GM12878 (cell line): ENCODE results near the gene C20orf202. TPM values are rescaled to one million over a fixed set of nuclear protein-coding genes. Genes with fewer than 3 reads are reported as not detected.

Source experiments
- ATAC-seq: fragments of 200-7000 bp; cut with Tn5 transposase; 3 replicates; pipeline ENCODE4 v1.9.1; 2020; ENCODE audit warnings: mild to moderate bottlenecking, moderate library complexity
- BruUV-seq: library from RNA; stranded (reverse); fragments of 400-500 nt; replicated peaks from 2 replicates; lab custom pipeline; 2021; lab: Mats Ljungman, UMichigan
- CTCF ChIA-PET: fragments of 300-600 bp; sonication (Branson Sonifier 250); formaldehyde crosslinking; extraction: SDS; loops from one replicate; lab custom pipeline; 2021; ENCODE audit warnings: inconsistent platforms; lab: Yijun Ruan, JAX
- POLR2A ChIA-PET: fragments of 350-600 bp; formaldehyde crosslinking; extraction: SDS; loops from one replicate; lab custom pipeline; 2021; ENCODE audit warnings: inconsistent platforms; lab: Charles Lee
- RAD21 ChIA-PET: fragments of 300-600 bp; sonication (Branson Sonifier 250); formaldehyde crosslinking; loops from one replicate; lab custom pipeline; 2023; ENCODE audit warnings: antibody characterized with exemption; ENCODE audit not compliant: unreplicated experiment; lab: Charles Lee
- SMC1A ChIA-PET: fragments of 300-600 bp; sonication (Branson Sonifier 250); formaldehyde crosslinking; loops from one replicate; lab custom pipeline; 2023; ENCODE audit not compliant: unreplicated experiment, uncharacterized antibody; lab: Charles Lee
- DNase-seq: peaks from one replicate; pipeline ENCODE4 v3.0.0-alpha.2; 2011; ENCODE audit warnings: low read depth, low spot score
- FAIRE-seq: peaks from 3 replicates; lab custom pipeline; 2011; peaks lifted over from hg19 to GRCh38; lab: Jason Lieb, UNC
- H2AFZ ChIP-seq: 2 replicates; pipeline ENCODE4 v1.6.0; 2011; ENCODE audit warnings: low read depth, low read length, control low read depth; ENCODE audit not compliant: control insufficient read depth
- H3K27ac ChIP-seq: 2 replicates; pipeline ENCODE4 v1.5.1; 2011; ENCODE audit warnings: control low read depth; ENCODE audit not compliant: control insufficient read depth, insufficient read depth
- H3K27me3 ChIP-seq, 2 experiments: replicated peaks in 1 of 2; 2 replicates each; pipeline versions ENCODE4 v1.6.0 to v1.6.1; 2011; ENCODE audit warnings: low read length in 1 of 2; ENCODE audit not compliant: control insufficient read depth in 2 of 2, insufficient read depth in 2 of 2
- H3K36me3 ChIP-seq, 2 experiments: 2 replicates each; pipeline ENCODE4 v1.5.1; 2011; ENCODE audit warnings: low read length in 1 of 2; ENCODE audit not compliant: control insufficient read depth in 2 of 2, insufficient read depth in 2 of 2
- H3K4me1 ChIP-seq: 2 replicates; pipeline ENCODE4 v1.6.1; 2011; ENCODE audit warnings: mild to moderate bottlenecking, low read length, moderate library complexity, mixed read lengths; ENCODE audit not compliant: control insufficient read depth, insufficient read depth
- H3K4me2 ChIP-seq: 2 replicates; pipeline ENCODE4 v1.6.0; 2011; ENCODE audit warnings: control low read depth; ENCODE audit not compliant: control insufficient read depth, insufficient read depth
- H3K4me3 ChIP-seq: fragments of 200-600 bp; sonication (generic); 2 replicates; pipeline ENCODE4 v1.5.1; 2016
- H3K79me2 ChIP-seq: 2 replicates; pipeline ENCODE4 v1.6.0; 2011; ENCODE audit warnings: low read length; ENCODE audit not compliant: control insufficient read depth, insufficient read depth
- H3K9ac ChIP-seq: 2 replicates; pipeline ENCODE4 v1.8.0; 2011; ENCODE audit warnings: low read length, control low read depth, mixed read lengths; ENCODE audit not compliant: control insufficient read depth, insufficient read depth
- H3K9me3 ChIP-seq: replicated peaks from 3 replicates; pipeline ENCODE4 v1.5.1; 2011; ENCODE audit warnings: mild to moderate bottlenecking, low read length; ENCODE audit not compliant: control insufficient read depth, insufficient read depth
- H4K20me1 ChIP-seq: 2 replicates; pipeline ENCODE4 v1.6.0; 2011; ENCODE audit not compliant: control insufficient read depth, insufficient read depth
- ATF7 ChIP-seq: fragments of 450-650 bp; IDR thresholded peaks from 2 replicates; pipeline ENCODE4 v1.6.1; 2016; ENCODE audit warnings: low read depth, mild to moderate bottlenecking
- IRF3 ChIP-seq: fragments of 450-650 bp; IDR thresholded peaks from 2 replicates; pipeline ENCODE4 v1.6.1; 2014; ENCODE audit warnings: mild to moderate bottlenecking
- IRF5 ChIP-seq: fragments of 450-650 bp; IDR thresholded peaks from 2 replicates; pipeline ENCODE4 v1.6.1; 2017; ENCODE audit warnings: borderline replicate concordance
- MXI1 ChIP-seq: fragments of 150-350 bp; IDR thresholded peaks from 2 replicates; pipeline ENCODE4 v1.6.1; 2011; ENCODE audit warnings: low read depth, mild to moderate bottlenecking, inconsistent platforms, low read length, improper control_type of control experiment
- NR2C2 ChIP-seq: IDR thresholded peaks from 2 replicates; pipeline ENCODE4 v1.6.1; 2011; ENCODE audit warnings: borderline replicate concordance, low read depth; ENCODE audit not compliant: control insufficient read depth, insufficient read length
- POLR2A ChIP-seq: IDR thresholded peaks from 2 replicates; pipeline ENCODE4 v1.6.1; 2011; ENCODE audit warnings: low read depth, mild to moderate bottlenecking, low read length
- USF1 ChIP-seq: IDR thresholded peaks from 2 replicates; pipeline ENCODE4 v1.6.1; 2011; ENCODE audit warnings: borderline replicate concordance, low read depth, mild to moderate bottlenecking, moderate library complexity, mixed read lengths, low read length; ENCODE audit not compliant: insufficient read depth; ENCODE audit errors: extremely low read length
- ZNF24 ChIP-seq: fragments of 450-650 bp; IDR thresholded peaks from 2 replicates; pipeline ENCODE4 v1.6.1; 2017; ENCODE audit warnings: antibody characterized with exemption, mild to moderate bottlenecking
- WGBS: methylation state at CpG from one replicate; pipeline ENCODE4 v1.1.6; 2016; ENCODE audit warnings: low lambda C conversion rate; ENCODE audit not compliant: insufficient replicate concordance, insufficient coverage; ENCODE audit errors: missing lambda C conversion rate; 5-methylcytosine and 5-hydroxymethylcytosine counted together
- in situ Hi-C: fragments of 300-500 bp; cut with MboI; formaldehyde crosslinking; loops from 9 replicates; pipeline ENCODE4 v1.14.3; 2018; ENCODE audit warnings: mixed read lengths
- intact Hi-C: fragments of 100-400 bp; cut with micrococcal nuclease; formaldehyde crosslinking; loops from one replicate; pipeline ENCODE4 v1.14.2; 2022; ENCODE audit not compliant: unreplicated experiment
- polyA plus RNA-seq, 11 experiments: library from polyadenylated mRNA; depleted of rRNA in 4 of 11; unstranded in 6 of 11; stranded (reverse) in 5 of 11; fragments of >200 nt; fragmentation: Nextera tagmentation in 4 of 11; fragmentation: Illumina TruSeq in 1 of 11; extraction: Ambion mirVana in 4 of 11; extraction: Trizol in 1 of 11; gene quantifications; 1 replicate in 1 of 11; 2 replicates in 10 of 11; pipeline versions ENCODE4 v1.2.1 to v1.2.3, GENCODE V29; 2011 to 2016; ENCODE audit warnings: inconsistent platforms in 2 of 11, missing spikeins in 2 of 11, low read depth in 1 of 11
- total RNA-seq, 4 experiments: library from RNA; depleted of rRNA in 3 of 4; stranded (reverse); fragments of >200 nt in 3 of 4; fragmentation: Illumina TruSeq in 1 of 4; extraction: Trizol in 1 of 4; gene quantifications; 2 replicates each; pipeline versions ENCODE4 v1.2.1 to v1.2.3, GENCODE V29; 2013 to 2021

The C20orf202 gene
- total and polyA plus RNA-seq, 10 of the 15 experiments (the other 5 are each of a cell fraction or from before 2014, with no cell fraction given) = 0.04 TPM; not detected in 8

GRCh38 chr20:1203630-1204029 lies 376 bp downstream of the C20orf202 start:
- no peaks in the 10 kb centered on the region for H4K20me1 ChIP-seq
- H3K9ac ChIP-seq = no peak overlapping the region
- SMC1A ChIA-PET = no interaction called here
- DNase-seq (no peak), FAIRE-seq (no peak), ATAC-seq (no peak)
- TF ChIP-seq ATF7 = no peak
- no peak for TF ChIP-seq POLR2A
- TF ChIP-seq USF1 = no peak
- no peak for TF ChIP-seq MXI1
- no peak for TF ChIP-seq ZNF24
- TF ChIP-seq IRF5 = no peak
- TF ChIP-seq NR2C2 = no peak
- no peak for TF ChIP-seq IRF3
- H2AFZ ChIP-seq = no peak overlapping the region
- CTCF ChIA-PET = no interaction called here
- POLR2A ChIA-PET = no interaction called here
- no peak overlapping the region for H3K4me3 ChIP-seq
- WGBS = 8% methylated on average over 5 of the region's 5 CpGs
- H3K79me2 ChIP-seq = no peaks in the 10 kb centered on the region
- in situ Hi-C loops = no loop called here
- intact Hi-C loops = no loop called here
- no peaks in the 10 kb centered on the region for H3K4me1 ChIP-seq
- no TSS peak for BruUV-seq
- RAD21 ChIA-PET = no interaction called here
- H3K9me3 ChIP-seq = no peaks in the 10 kb centered on the region
- H3K36me3 ChIP-seq = no peaks in the 10 kb centered on the region
- H3K4me2 ChIP-seq = no peak overlapping the region
- no peak overlapping the region for H3K27ac ChIP-seq
- H3K27me3 ChIP-seq = no peaks in the 10 kb centered on the region; a peak in 1 of 4 replicates
